Stimulated activated CD8-positive, alpha-beta memory T cell treated with anti-CD3 and anti-CD28 coated beads, Interleukin-15, amount 100 ng/mL, for 4 hours (primary cell): ENCODE data around the gene EHF.
"Not testable (repeated sequence)": the region's sequence is repeated elsewhere in the genome, so short reads cannot be mapped to it uniquely, and the experiment has no call there.

Experiments
- DNase-seq, 2 donors: peaks; one replicate each; pipeline ENCODE4 v3.0.0-alpha.2; 2020; ENCODE audit warnings: low read depth in 2 of 2

Gene EHF

GRCh38 chr11:34620820-34621792 is at the start of gene EHF:
Gene EHF (plus strand): TSS chr11:34621093. CDS start chr11:34642631, 21,538 bp downstream.
- no peak for DNase-seq

- no peak for DNase-seq
Observed at GRCh38 chr11:34573537-34573936, 47.4 kb upstream of the EHF start.

GRCh38 chr11:34575261-34575660 is 45.6 kb upstream of the EHF start:
- no peak for DNase-seq

GRCh38 chr11:34575671-34576070 is 45.2 kb upstream of the EHF start:
- no peak for DNase-seq

GRCh38 chr11:34576331-34576730 is 44.6 kb upstream of the EHF start:
- DNase-seq, result no peak

- no peak for DNase-seq
Observed at GRCh38 chr11:34583818-34584217, 37.1 kb upstream of the EHF start.

- DNase-seq, result no peak
Observed at GRCh38 chr11:34585304-34585734, 35.6 kb upstream of the EHF start.

GRCh38 chr11:34585735-34586487 is 35.0 kb upstream of the EHF start:
- no peak for DNase-seq

GRCh38 chr11:34586488-34587281 is 34.2 kb upstream of the EHF start:
- no peak for DNase-seq

- DNase-seq, result no peak
Observed at GRCh38 chr11:34587282-34587677, 33.6 kb upstream of the EHF start.

- DNase-seq, result no peak
Observed at GRCh38 chr11:34588023-34588422, 32.9 kb upstream of the EHF start.

- DNase-seq, result no peak
Observed at GRCh38 chr11:34588701-34589100, 32.2 kb upstream of the EHF start.

- not testable (repeated sequence) for DNase-seq
Observed at GRCh38 chr11:34589177-34589576, 31.7 kb upstream of the EHF start.

- DNase-seq, result no peak
Observed at GRCh38 chr11:34593085-34593484, 27.8 kb upstream of the EHF start.

GRCh38 chr11:34594603-34595002 is 26.3 kb upstream of the EHF start:
- no peak for DNase-seq

- no peak for DNase-seq
Observed at GRCh38 chr11:34595391-34595790, 25.5 kb upstream of the EHF start.

- no peak for DNase-seq
Observed at GRCh38 chr11:34595960-34596644, 24.8 kb upstream of the EHF start.

- no peak for DNase-seq
Observed at GRCh38 chr11:34599406-34599945, 21.4 kb upstream of the EHF start.

- DNase-seq, result no peak
Observed at GRCh38 chr11:34600339-34601084, 20.4 kb upstream of the EHF start.

GRCh38 chr11:34601085-34601444 is 19.8 kb upstream of the EHF start:
- DNase-seq, result no peak
